Endothelial cell of umbilical vein (primary cell): Measurements from ENCODE around the gene SRSF2. TPM values are rescaled to one million over a fixed set of nuclear protein-coding genes. Genes with fewer than 3 reads are reported as not detected.

Experiments
- BruUV-seq: library from RNA; stranded (reverse); fragments of 400-500 nt; replicated peaks from 2 replicates; lab custom pipeline; 2021; lab: Mats Ljungman, UMichigan
- CTCF ChIA-PET: fragments of 300-600, 350-600 bp; sonication (Branson Sonifier 250); formaldehyde crosslinking; loops from one replicate; lab custom pipeline; 2021; ENCODE audit warnings: antibody characterized with exemption, inconsistent platforms; lab: Charles Lee
- POLR2A ChIA-PET: fragments of 300-600, 350-600 bp; sonication (Branson Sonifier 250); formaldehyde crosslinking; loops from one replicate; lab custom pipeline; 2021; ENCODE audit warnings: antibody characterized with exemption, inconsistent platforms; lab: Charles Lee
- DNase-seq: peaks from one replicate; pipeline ENCODE4 v3.0.0-alpha.2; 2011; ENCODE audit warnings: low read depth, low spot score
- FAIRE-seq: peaks from 2 replicates; lab custom pipeline; 2011; peaks lifted over from hg19 to GRCh38; lab: Jason Lieb, UNC
- H2AFZ ChIP-seq: 2 replicates; pipeline ENCODE4 v1.6.0; 2012; ENCODE audit warnings: low read depth, low read length, control low read depth, inconsistent platforms
- H3K27ac ChIP-seq: 2 replicates; pipeline ENCODE4 v1.5.1; 2011; ENCODE audit warnings: low read depth, mild to moderate bottlenecking, control low read depth, low read length, moderate library complexity; ENCODE audit not compliant: insufficient read depth
- H3K27me3 ChIP-seq, 2 experiments: 2 replicates each; pipeline versions ENCODE4 v1.6.0 to v1.6.1; 2011; ENCODE audit warnings: low read length in 2 of 2, mixed read lengths in 1 of 2; ENCODE audit not compliant: control insufficient read depth in 2 of 2, insufficient read depth in 2 of 2
- H3K36me3 ChIP-seq, 2 experiments: 2 replicates in 1 of 2; 3 replicates in 1 of 2; pipeline ENCODE4 v1.5.1; 2011; ENCODE audit warnings: low read length in 2 of 2, mild to moderate bottlenecking in 1 of 2, moderate library complexity in 1 of 2; ENCODE audit not compliant: control insufficient read depth in 2 of 2, insufficient read depth in 2 of 2; ENCODE audit errors: extremely low read depth in 1 of 2
- H3K4me1 ChIP-seq: 3 replicates; pipeline ENCODE4 v1.5.1; 2011; ENCODE audit warnings: mild to moderate bottlenecking, low read length; ENCODE audit not compliant: control insufficient read depth, insufficient read depth; ENCODE audit errors: extremely low read depth
- H3K4me2 ChIP-seq: 2 replicates; pipeline ENCODE4 v1.6.1; 2011; ENCODE audit warnings: low read length, control low read depth, mixed read lengths; ENCODE audit not compliant: insufficient read depth
- H3K4me3 ChIP-seq, 3 experiments: fragments of 200-600 bp in 1 of 3; sonication (generic), shearing (Covaris generic) in 1 of 3; replicated peaks in 1 of 3; 2 replicates each; pipeline ENCODE4 v1.5.1; 2011 to 2016; ENCODE audit warnings: control low read depth in 3 of 3, low read length in 3 of 3, mild to moderate bottlenecking in 2 of 3, inconsistent platforms in 1 of 3, low read depth in 1 of 3, moderate library complexity in 1 of 3; ENCODE audit not compliant: insufficient read depth in 1 of 3
- H3K79me2 ChIP-seq: 2 replicates; pipeline ENCODE4 v1.6.0; 2012; ENCODE audit warnings: low read length, inconsistent platforms; ENCODE audit not compliant: control insufficient read depth, insufficient read depth
- H3K9ac ChIP-seq: replicated peaks from 2 replicates; pipeline ENCODE3; 2011; ENCODE audit warnings: low read length, control low read depth; ENCODE audit not compliant: insufficient read depth; ENCODE audit errors: extremely low read depth
- H3K9me1 ChIP-seq: replicated peaks from 3 replicates; pipeline ENCODE4 v1.6.0; 2011; ENCODE audit warnings: mild to moderate bottlenecking, low read length; ENCODE audit not compliant: control insufficient read depth, insufficient read depth; ENCODE audit errors: extremely low read depth
- H3K9me3 ChIP-seq: replicated peaks from 2 replicates; pipeline ENCODE4 v1.5.1; 2012; ENCODE audit warnings: low read length, inconsistent platforms; ENCODE audit not compliant: control insufficient read depth, insufficient read depth
- H4K20me1 ChIP-seq: replicated peaks from 2 replicates; pipeline ENCODE3; 2011; ENCODE audit warnings: mild to moderate bottlenecking, low read length; ENCODE audit not compliant: control insufficient read depth, insufficient read depth; ENCODE audit errors: extremely low read depth
- CTCF ChIP-seq, 2 donors: IDR thresholded peaks; 1 replicate in 1 of 2; 2 replicates in 1 of 2; pipeline ENCODE4 v1.5.1; 2011; ENCODE audit warnings: low read length in 2 of 2, mild to moderate bottlenecking in 2 of 2, moderate library complexity in 2 of 2, control low read depth in 1 of 2, inconsistent platforms in 1 of 2, low read depth in 1 of 2; ENCODE audit not compliant: insufficient read depth in 1 of 2; ENCODE audit errors: extremely low read depth in 1 of 2
- EZH2 ChIP-seq: IDR thresholded peaks from 2 replicates; pipeline ENCODE4 v1.6.1; 2012; ENCODE audit warnings: borderline replicate concordance, low read depth, mild to moderate bottlenecking, moderate library complexity, low read length, inconsistent platforms; ENCODE audit not compliant: severe bottlenecking
- FOS ChIP-seq: IDR thresholded peaks from 2 replicates; pipeline ENCODE4 v1.6.1; 2011; ENCODE audit warnings: mild to moderate bottlenecking, low read length, moderate library complexity, borderline replicate concordance; ENCODE audit not compliant: insufficient read depth
- GATA2 ChIP-seq: IDR thresholded peaks from 2 replicates; pipeline ENCODE4 v1.7.0; 2011; ENCODE audit warnings: low read depth, mild to moderate bottlenecking, moderate library complexity, mixed read lengths, low read length; ENCODE audit not compliant: insufficient read length, insufficient read depth
- JUN ChIP-seq: IDR thresholded peaks from 2 replicates; pipeline ENCODE4 v1.6.1; 2011; ENCODE audit warnings: borderline replicate concordance, low read depth; ENCODE audit not compliant: insufficient read length, insufficient read depth
- MAX ChIP-seq: IDR thresholded peaks from 2 replicates; pipeline ENCODE4 v1.6.1; 2011; ENCODE audit not compliant: insufficient read depth, insufficient read length
- MYC ChIP-seq: IDR thresholded peaks from one replicate; pipeline ENCODE4 v1.6.1; 2011; ENCODE audit warnings: mild to moderate bottlenecking, low read depth, low read length
- POLR2A ChIP-seq: IDR thresholded peaks from 2 replicates; pipeline ENCODE4 v1.6.1; 2012; ENCODE audit warnings: low read depth, mild to moderate bottlenecking, control low read depth, low read length
- POLR2AphosphoS5 ChIP-seq: IDR thresholded peaks from 2 replicates; pipeline ENCODE4 v1.6.1; 2012; ENCODE audit warnings: low read depth, mild to moderate bottlenecking, control low read depth, low read length, moderate library complexity; ENCODE audit not compliant: insufficient read depth
- dilution Hi-C: fragments of 300-500 bp; cut with MboI; formaldehyde crosslinking; loops from one replicate; pipeline ENCODE4 v1.15.0; 2019; ENCODE audit warnings: low sequenced_read_pairs; ENCODE audit not compliant: extremely low pct_ligation_motif_present
- intact Hi-C: fragments of 100-400 bp; cut with micrococcal nuclease; formaldehyde crosslinking; loops from one replicate; pipeline ENCODE4 v1.10.0; 2022
- polyA plus RNA-seq, 4 experiments: library from polyadenylated mRNA; depleted of rRNA in 3 of 4; stranded (reverse) in 3 of 4; unstranded in 1 of 4; fragments of >200 nt; gene quantifications; 2 replicates each; pipeline versions ENCODE4 v1.2.1 to v1.2.3, GENCODE V29; 2011 to 2012; ENCODE audit warnings: missing spikeins in 1 of 4
- total RNA-seq: library from RNA; stranded (reverse); gene quantifications from 2 replicates; pipeline ENCODE4 v1.2.3, GENCODE V29; 2021

The SRSF2 gene
- total and polyA plus RNA-seq, 2 donors (not counting 3 experiments of a cell fraction or from before 2014, with no cell fraction given) = 283 to 307 TPM

GRCh38 chr17:76751416-76751993 lies 14.4 kb upstream of the SRSF2 start:
- ChIA-PET CTCF (no interaction called here), POLR2A (no interaction called here)
- Histone ChIP-seq H3K9ac (no peak overlapping the region), H2AFZ (no peak overlapping the region), H3K79me2 (no peaks in the 10 kb centered on the region), H3K27me3 (no peaks in the 10 kb centered on the region), H3K36me3 (peaks cover 0 to under 1% of the 10 kb centered on the region in 2 experiments), H3K9me1 (no peaks in the 10 kb centered on the region), H3K9me3 (no peaks in the 10 kb centered on the region), H3K4me2 (no peak overlapping the region), H3K27ac (no peak overlapping the region), H4K20me1 (no peaks in the 10 kb centered on the region), H3K4me3 (no peak overlapping the region), H3K4me1 (no peaks in the 10 kb centered on the region)
- no TSS peak for BruUV-seq
- FAIRE-seq (no peak), DNase-seq (no peak)
- intact Hi-C loops (no loop called here), dilution Hi-C loops (no loop called here)
- TF ChIP-seq POLR2A (no peak), JUN (no peak), MAX (no peak), CTCF (IDR thresholded peaks at IDR 0.05; ENCODE audit: extremely low read depth in 1 of 2, insufficient read depth in 1 of 2, low read depth in 1 of 2, low read length in 2 of 2) (no peak), GATA2 (no peak), MYC (no peak), EZH2 (no peak), POLR2AphosphoS5 (no peak), FOS (no peak)
